ENCODE data around the gene KCNJ1. TPM values are rescaled to one million over a fixed set of nuclear protein-coding genes. Genes with fewer than 3 reads are reported as not detected.

KCNJ1 gene
- total RNA-seq, 1 donor: not detected

DNA sequence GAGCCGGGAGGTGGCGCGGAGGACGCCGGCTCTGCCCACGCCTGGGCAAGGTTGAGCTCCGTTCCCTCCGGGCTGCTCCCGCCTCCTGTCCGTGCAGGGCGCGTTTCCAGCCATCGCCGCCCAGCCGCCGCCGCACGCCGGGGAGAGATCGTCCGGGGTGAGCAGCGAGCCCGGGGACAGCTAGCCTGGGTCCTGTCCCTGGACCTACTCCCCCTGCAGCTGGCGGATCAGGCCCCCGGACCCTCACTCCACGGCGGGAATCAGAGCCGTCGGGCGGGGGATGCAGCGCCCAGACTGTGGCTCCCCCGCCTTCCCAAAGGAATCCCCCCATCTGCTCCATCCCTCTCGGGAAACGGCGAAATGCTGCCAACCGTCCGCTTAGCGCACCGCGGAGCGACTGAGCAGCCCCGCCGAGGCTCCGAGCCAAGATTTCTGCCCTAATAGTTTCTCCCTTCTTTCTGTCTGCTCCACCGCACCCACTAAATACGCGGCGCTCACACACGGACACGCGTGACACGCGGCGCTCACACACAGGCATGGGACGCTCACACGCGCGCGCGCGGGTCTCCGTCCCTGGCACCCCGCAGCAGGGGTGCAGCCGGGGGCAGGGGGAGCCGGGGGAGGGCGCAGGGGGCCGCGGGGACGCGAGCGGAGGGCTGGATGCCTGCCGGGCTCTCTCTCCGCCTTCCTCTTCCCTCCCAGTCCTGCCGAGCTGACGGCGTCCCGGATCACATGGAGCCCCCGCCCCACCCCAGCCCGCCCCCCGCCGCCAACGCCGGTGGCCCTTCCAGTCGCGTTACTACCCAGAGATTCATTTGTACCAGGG is 23.7 kb upstream of the KCNJ1 start, which contains the start of gene KCNJ5:
Gene KCNJ5 (plus strand): TSS at position 814 of the 826 bp plus-strand sequence. CDS start 19,918 bp downstream, outside the sequence.
- DNase-seq (ENCODE audit: low read depth): peak; percentile 30
- TF ChIP-seq, protein P1, sequence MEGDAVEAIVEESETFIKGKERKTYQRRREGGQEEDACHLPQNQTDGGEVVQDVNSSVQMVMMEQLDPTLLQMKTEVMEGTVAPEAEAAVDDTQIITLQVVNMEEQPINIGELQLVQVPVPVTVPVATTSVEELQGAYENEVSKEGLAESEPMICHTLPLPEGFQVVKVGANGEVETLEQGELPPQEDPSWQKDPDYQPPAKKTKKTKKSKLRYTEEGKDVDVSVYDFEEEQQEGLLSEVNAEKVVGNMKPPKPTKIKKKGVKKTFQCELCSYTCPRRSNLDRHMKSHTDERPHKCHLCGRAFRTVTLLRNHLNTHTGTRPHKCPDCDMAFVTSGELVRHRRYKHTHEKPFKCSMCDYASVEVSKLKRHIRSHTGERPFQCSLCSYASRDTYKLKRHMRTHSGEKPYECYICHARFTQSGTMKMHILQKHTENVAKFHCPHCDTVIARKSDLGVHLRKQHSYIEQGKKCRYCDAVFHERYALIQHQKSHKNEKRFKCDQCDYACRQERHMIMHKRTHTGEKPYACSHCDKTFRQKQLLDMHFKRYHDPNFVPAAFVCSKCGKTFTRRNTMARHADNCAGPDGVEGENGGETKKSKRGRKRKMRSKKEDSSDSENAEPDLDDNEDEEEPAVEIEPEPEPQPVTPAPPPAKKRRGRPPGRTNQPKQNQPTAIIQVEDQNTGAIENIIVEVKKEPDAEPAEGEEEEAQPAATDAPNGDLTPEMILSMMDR (IDR thresholded peaks at IDR 0.05; ENCODE audit: insufficient read depth, low read length): no peak
- H3K4me3 ChIP-seq (ENCODE audit: low read depth, low read length): peak within 1 kb of the TSS; percentile 60

DNA sequence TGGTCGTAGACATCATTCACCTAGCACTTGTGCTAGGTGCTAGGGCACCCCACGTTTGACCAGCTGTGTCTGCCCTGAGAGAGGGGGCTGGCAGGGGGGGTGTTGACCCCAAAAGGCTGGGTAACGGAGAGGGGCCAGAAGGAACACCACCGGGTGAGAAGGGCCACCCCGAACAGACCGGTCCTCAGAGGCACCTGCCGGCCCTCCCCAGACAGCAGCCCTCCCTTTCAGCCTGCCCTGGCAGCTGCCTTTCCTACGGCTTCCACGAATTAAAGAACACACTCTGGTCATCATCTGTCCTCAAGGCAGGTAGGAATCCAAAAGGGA is 23.1 kb upstream of the KCNJ1 start:
- peak overlapping the region; percentile 60 for H3K4me3 ChIP-seq (ENCODE audit: low read depth, low read length)
- no peak for DNase-seq (ENCODE audit: low read depth)
- TF ChIP-seq, protein P1 (IDR thresholded peaks at IDR 0.05; ENCODE audit: insufficient read depth, low read length): no peak

DNA sequence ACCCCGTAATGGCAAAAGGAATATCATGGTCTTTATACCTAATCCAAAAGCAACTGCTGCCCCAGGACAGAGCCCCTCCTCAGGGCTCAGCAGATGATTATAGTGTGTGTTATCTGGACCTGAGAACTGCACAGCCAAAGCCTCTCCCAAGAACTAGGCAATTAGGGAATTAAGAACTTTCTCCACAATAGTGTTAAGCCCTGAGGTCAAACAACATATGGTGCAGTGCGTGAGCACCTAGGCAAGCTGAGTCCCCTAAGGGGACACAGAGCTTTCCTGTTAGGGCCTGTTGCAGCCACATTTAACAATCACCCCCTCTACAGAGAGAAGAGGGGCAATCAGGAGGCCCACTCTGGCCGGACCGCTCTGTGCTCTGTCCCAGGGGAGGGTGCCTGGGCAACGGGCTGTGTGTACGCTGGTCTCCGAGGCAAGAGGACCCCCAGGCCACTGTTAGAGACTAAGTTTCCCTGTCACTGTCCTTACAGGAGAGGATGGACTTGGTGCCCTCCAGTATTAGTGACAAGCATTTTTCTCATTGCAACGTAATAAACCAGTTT is 22.6 kb upstream of the KCNJ1 start:
- H3K4me3 ChIP-seq (ENCODE audit: low read depth, low read length): no peak overlapping the region
- no peak for DNase-seq (ENCODE audit: low read depth)
- TF ChIP-seq, protein P1 (IDR thresholded peaks at IDR 0.05; ENCODE audit: insufficient read depth, low read length): no peak

DNA sequence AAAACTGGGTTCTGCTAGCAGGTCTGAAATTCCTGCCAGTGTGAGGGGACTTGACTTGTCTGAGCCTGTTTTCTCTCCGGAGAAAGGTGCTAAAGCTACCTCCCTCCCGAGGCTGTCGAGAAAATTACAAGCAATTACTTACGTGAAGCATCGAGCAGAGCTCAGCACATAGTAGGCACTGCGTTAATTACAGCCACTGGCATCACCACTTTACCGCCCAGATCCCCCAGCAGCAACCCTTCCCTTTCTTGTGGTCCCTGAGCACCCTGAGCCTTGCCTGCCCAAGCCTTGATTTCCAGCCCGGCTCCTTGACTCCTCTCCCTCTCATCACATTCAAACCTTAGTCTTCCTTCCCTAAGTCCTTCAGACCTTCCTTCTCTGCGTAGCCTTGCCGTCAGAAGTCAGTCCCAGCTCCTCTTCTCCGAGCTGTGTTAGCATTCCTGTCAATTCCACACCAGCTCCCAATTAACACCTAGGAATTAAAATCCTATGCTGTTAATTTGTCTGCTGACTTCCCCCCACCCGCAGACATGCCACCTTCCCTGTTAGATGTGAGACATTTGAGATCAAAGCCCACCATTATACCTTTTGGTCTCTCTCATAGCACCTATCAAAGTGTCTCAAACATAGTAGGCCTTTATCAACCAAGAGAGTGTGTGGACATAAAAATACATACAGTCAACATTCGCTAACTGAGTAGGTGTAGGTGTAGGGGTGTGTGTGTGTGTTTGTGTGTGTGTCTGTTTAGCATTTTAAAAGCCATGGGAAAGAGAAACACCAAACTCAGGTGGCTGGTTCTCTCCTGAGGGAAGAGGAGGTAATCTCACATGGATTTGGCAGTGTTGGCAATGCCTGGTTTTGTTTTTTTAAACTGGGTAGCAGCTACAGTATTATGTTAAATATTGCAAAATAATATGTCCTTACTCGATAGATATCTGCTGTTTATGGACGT is 21.2 kb upstream of the KCNJ1 start:
- TF ChIP-seq, protein P1 (IDR thresholded peaks at IDR 0.05; ENCODE audit: insufficient read depth, low read length): no peak
- H3K4me3 ChIP-seq (ENCODE audit: low read depth, low read length): no peak overlapping the region
- no peak for DNase-seq (ENCODE audit: low read depth)

DNA sequence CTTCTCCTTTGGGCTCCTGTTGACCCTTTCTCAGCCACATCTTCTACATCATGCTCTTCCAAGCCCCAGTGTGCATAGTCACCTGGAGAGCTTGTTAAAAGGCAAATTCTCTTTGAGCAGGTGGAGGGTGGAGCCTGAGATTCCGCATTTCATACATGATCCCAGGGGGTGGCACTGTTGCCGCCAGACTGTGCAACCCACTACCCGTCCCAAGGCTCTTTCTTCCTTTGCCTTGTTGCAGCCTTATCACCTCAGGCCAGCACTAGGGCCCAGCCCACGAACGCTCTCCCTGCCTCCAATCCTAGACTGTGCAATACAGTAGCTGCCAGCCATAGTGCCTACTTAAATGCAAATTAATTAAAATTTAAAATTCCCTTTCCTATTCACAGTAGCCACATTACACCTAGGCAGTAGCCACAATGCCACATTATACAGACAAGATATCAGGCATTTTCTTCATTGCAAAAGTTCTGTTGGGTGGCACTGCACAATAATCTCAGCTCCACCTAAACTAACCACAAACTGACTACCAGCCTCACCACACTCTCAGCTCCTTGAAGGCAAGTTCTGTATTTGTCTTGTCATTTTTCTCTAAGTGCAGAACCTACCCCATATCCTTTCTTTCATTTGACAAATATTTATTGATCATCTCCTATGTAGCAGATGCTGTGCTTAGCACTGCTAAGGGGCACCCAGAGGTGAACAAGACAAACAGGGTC is 19.5 kb upstream of the KCNJ1 start:
- no peak overlapping the region for H3K4me3 ChIP-seq (ENCODE audit: low read depth, low read length)
- DNase-seq (ENCODE audit: low read depth): no peak
- TF ChIP-seq, protein P1 (IDR thresholded peaks at IDR 0.05; ENCODE audit: insufficient read depth, low read length): no peak
